Coronary artery (tissue), 2 donors: ENCODE data around the gene DCD.

Experiments used
- DNase-seq: peaks from one replicate; pipeline ENCODE4 v3.0.0-alpha.2; 2017; ENCODE audit warnings: low spot score
- H3K27ac ChIP-seq, 2 donors: fragments of 200-600 bp; sonication (generic); one replicate each; pipeline ENCODE4 v1.5.1; 2016 to 2019
- H3K4me3 ChIP-seq: fragments of 200-600 bp; sonication (generic); 2 replicates; pipeline ENCODE4 v1.5.1; 2016; ENCODE audit warnings: mild to moderate bottlenecking, moderate library complexity
- CTCF ChIP-seq: fragments of 200-600 bp; sonication (generic); IDR thresholded peaks from one replicate; pipeline ENCODE4 v1.5.1; 2019; ENCODE audit warnings: antibody characterized with exemption

The DCD gene

GRCh38 chr12:54663603-54664002 lies 15.4 kb upstream of the DCD start:
- no peak overlapping the region for H3K27ac ChIP-seq
- no peak for TF ChIP-seq CTCF
- DNase-seq = no peak
- no peak overlapping the region for H3K4me3 ChIP-seq

GRCh38 chr12:54662026-54662425 lies 13.9 kb upstream of the DCD start:
- no peak for DNase-seq
- no peak for TF ChIP-seq CTCF
- H3K27ac ChIP-seq = no peak overlapping the region

GRCh38 chr12:54661048-54661447 lies 12.9 kb upstream of the DCD start:
- no peak for TF ChIP-seq CTCF
- DNase-seq = no peak
- Histone ChIP-seq H3K27ac (no peak overlapping the region), H3K4me3 (no peak overlapping the region)

More at GRCh38 chr12:54662026-54662425, 13.9 kb upstream of the DCD start:
- no peak overlapping the region for H3K4me3 ChIP-seq

- no peak overlapping the region for H3K27ac ChIP-seq
- no peak for TF ChIP-seq CTCF
- no peak for DNase-seq
- no peak overlapping the region for H3K4me3 ChIP-seq
Measured at GRCh38 chr12:54660320-54660962, 12.3 kb upstream of the DCD start.

- Histone ChIP-seq H3K27ac (no peak overlapping the region), H3K4me3 (no peak overlapping the region)
- no peak for TF ChIP-seq CTCF
- DNase-seq = no peak
Measured at GRCh38 chr12:54658306-54659264, 10.4 kb upstream of the DCD start.

GRCh38 chr12:54657105-54657607 lies 9.0 kb upstream of the DCD start:
- no peak overlapping the region for H3K27ac ChIP-seq
- H3K4me3 ChIP-seq = no peak overlapping the region
- TF ChIP-seq CTCF = no peak
- no peak for DNase-seq
